WTC11 (cell line): ENCODE results near the gene UQCR11.

Experiments
- ATF1 ChIP-seq: sonication (generic); formaldehyde crosslinking; IDR thresholded peaks from 2 replicates; pipeline ENCODE4 v1.8.1; 2023; ENCODE audit warnings: mild to moderate bottlenecking, moderate library complexity, missing genetic modification reagents
- CREB1 ChIP-seq: sonication (generic); formaldehyde crosslinking; IDR thresholded peaks from 2 replicates; pipeline ENCODE4 v1.8.0; 2023; ENCODE audit warnings: mild to moderate bottlenecking, missing genetic modification reagents
- FOXJ3 ChIP-seq: sonication (generic); formaldehyde crosslinking; IDR thresholded peaks from 2 replicates; pipeline ENCODE4 v1.9.0; 2021; ENCODE audit warnings: missing genetic modification reagents, mild to moderate bottlenecking, borderline replicate concordance
- TEAD1 ChIP-seq: sonication (generic); formaldehyde crosslinking; IDR thresholded peaks from 2 replicates; pipeline ENCODE4 v1.8.0; 2022; ENCODE audit warnings: mild to moderate bottlenecking, missing genetic modification reagents
- USF2 ChIP-seq: sonication (generic); formaldehyde crosslinking; IDR thresholded peaks from 2 replicates; pipeline ENCODE4 v1.8.1; 2023; ENCODE audit warnings: mild to moderate bottlenecking, missing genetic modification reagents, moderate library complexity
- ZNF232 ChIP-seq: sonication (generic); formaldehyde crosslinking; IDR thresholded peaks from 2 replicates; pipeline ENCODE4 v1.8.0; 2022; ENCODE audit warnings: mild to moderate bottlenecking, missing genetic modification reagents
- TF ChIP-seq, protein P1 (sequence below): fragments of 200-600 bp; IDR thresholded peaks from 2 replicates; pipeline ENCODE4 v1.8.0; 2022; ENCODE audit warnings: antibody characterized with exemption
- TF ChIP-seq, protein P2 (sequence below): sonication (generic); formaldehyde crosslinking; IDR thresholded peaks from 2 replicates; pipeline ENCODE4 v1.8.1; 2023; ENCODE audit warnings: mild to moderate bottlenecking, missing genetic modification reagents, borderline replicate concordance
- TF ChIP-seq, protein P3 (sequence below): sonication (generic); formaldehyde crosslinking; IDR thresholded peaks from 2 replicates; pipeline ENCODE4 v1.8.0; 2022; ENCODE audit warnings: mild to moderate bottlenecking, missing genetic modification reagents

DNA sequence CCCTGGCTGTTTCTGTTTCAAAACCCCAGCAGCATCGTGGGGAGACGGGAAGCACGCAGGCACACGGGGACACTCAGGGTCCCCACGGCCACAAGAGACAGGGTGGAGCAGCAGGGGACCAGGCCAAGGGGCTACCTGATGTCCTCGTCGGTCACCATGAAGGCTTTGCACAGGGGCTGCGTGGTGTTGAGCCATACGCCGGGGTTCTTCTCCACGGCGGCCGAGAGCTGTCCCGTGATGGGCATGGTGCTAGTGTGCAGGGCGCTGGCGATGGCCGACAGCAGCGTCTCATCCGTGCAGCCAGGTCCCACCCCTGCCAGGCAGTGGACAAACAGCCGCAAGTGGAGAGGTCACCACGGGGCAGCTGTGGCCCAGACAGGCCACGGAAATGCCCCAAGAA lies 24.3 kb downstream of the UQCR11 start:
- TF ChIP-seq, protein P1, sequence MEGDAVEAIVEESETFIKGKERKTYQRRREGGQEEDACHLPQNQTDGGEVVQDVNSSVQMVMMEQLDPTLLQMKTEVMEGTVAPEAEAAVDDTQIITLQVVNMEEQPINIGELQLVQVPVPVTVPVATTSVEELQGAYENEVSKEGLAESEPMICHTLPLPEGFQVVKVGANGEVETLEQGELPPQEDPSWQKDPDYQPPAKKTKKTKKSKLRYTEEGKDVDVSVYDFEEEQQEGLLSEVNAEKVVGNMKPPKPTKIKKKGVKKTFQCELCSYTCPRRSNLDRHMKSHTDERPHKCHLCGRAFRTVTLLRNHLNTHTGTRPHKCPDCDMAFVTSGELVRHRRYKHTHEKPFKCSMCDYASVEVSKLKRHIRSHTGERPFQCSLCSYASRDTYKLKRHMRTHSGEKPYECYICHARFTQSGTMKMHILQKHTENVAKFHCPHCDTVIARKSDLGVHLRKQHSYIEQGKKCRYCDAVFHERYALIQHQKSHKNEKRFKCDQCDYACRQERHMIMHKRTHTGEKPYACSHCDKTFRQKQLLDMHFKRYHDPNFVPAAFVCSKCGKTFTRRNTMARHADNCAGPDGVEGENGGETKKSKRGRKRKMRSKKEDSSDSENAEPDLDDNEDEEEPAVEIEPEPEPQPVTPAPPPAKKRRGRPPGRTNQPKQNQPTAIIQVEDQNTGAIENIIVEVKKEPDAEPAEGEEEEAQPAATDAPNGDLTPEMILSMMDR, result no peak
- TF ChIP-seq TEAD1 (CRISPR knock-in tag) (no peak), FOXJ3 (CRISPR knock-in tag) (no peak), ZNF232 (CRISPR knock-in tag) (no peak), ATF1 (CRISPR knock-in tag) (no peak), CREB1 (CRISPR knock-in tag) (no peak), USF2 (CRISPR knock-in tag) (no peak)
- TF ChIP-seq, protein P2, sequence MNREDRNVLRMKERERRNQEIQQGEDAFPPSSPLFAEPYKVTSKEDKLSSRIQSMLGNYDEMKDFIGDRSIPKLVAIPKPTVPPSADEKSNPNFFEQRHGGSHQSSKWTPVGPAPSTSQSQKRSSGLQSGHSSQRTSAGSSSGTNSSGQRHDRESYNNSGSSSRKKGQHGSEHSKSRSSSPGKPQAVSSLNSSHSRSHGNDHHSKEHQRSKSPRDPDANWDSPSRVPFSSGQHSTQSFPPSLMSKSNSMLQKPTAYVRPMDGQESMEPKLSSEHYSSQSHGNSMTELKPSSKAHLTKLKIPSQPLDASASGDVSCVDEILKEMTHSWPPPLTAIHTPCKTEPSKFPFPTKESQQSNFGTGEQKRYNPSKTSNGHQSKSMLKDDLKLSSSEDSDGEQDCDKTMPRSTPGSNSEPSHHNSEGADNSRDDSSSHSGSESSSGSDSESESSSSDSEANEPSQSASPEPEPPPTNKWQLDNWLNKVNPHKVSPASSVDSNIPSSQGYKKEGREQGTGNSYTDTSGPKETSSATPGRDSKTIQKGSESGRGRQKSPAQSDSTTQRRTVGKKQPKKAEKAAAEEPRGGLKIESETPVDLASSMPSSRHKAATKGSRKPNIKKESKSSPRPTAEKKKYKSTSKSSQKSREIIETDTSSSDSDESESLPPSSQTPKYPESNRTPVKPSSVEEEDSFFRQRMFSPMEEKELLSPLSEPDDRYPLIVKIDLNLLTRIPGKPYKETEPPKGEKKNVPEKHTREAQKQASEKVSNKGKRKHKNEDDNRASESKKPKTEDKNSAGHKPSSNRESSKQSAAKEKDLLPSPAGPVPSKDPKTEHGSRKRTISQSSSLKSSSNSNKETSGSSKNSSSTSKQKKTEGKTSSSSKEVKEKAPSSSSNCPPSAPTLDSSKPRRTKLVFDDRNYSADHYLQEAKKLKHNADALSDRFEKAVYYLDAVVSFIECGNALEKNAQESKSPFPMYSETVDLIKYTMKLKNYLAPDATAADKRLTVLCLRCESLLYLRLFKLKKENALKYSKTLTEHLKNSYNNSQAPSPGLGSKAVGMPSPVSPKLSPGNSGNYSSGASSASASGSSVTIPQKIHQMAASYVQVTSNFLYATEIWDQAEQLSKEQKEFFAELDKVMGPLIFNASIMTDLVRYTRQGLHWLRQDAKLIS, result no peak
- TF ChIP-seq, protein P3, sequence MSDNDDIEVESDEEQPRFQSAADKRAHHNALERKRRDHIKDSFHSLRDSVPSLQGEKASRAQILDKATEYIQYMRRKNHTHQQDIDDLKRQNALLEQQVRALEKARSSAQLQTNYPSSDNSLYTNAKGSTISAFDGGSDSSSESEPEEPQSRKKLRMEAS (CRISPR knock-in tag), result no peak
